GM19372 (cell line): ENCODE data around the gene MSX1.

Experiments used
- ATAC-seq: cut with Tn5 transposase; IDR thresholded peaks from one replicate; pipeline ENCODE4 v1.9.1; 2021; ENCODE audit warnings: mild to moderate bottlenecking, low read depth, moderate library complexity; ENCODE audit not compliant: unreplicated experiment

Gene MSX1

DNA sequence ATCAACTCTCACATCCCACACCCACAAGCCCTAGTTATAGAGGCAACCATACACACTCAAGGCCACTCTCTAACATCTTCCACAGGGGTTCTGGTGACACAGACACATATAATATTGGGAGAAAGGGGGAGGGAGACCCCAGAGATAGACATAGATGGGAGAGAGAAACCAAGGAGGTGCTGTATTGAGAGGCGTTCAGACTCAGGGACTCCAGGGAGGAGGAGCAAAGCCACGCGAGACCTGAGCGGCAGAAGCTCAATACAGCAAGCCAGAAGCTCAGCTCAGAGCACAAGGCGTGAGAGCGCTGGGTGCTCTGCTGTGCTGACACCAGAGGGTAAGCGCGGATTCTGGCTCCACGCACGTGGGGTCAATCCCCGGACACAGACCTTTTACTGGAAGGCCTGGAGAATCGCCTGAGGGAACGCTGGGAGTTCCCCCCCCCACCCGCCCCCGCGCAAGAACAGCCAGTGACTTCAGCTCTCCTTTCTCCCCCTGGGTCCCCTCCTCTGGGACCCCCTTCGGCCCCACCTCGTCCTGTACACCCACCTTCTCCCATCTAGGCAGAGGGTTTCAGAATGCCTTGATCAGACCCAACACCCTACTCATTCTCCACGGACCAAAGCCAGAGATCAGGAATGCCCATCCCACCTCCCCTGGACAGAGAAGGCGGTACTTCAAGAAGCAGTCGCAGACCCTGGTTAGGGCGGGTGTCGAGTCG lies 8.7 kb downstream of the MSX1 start:
- no peak for ATAC-seq

DNA sequence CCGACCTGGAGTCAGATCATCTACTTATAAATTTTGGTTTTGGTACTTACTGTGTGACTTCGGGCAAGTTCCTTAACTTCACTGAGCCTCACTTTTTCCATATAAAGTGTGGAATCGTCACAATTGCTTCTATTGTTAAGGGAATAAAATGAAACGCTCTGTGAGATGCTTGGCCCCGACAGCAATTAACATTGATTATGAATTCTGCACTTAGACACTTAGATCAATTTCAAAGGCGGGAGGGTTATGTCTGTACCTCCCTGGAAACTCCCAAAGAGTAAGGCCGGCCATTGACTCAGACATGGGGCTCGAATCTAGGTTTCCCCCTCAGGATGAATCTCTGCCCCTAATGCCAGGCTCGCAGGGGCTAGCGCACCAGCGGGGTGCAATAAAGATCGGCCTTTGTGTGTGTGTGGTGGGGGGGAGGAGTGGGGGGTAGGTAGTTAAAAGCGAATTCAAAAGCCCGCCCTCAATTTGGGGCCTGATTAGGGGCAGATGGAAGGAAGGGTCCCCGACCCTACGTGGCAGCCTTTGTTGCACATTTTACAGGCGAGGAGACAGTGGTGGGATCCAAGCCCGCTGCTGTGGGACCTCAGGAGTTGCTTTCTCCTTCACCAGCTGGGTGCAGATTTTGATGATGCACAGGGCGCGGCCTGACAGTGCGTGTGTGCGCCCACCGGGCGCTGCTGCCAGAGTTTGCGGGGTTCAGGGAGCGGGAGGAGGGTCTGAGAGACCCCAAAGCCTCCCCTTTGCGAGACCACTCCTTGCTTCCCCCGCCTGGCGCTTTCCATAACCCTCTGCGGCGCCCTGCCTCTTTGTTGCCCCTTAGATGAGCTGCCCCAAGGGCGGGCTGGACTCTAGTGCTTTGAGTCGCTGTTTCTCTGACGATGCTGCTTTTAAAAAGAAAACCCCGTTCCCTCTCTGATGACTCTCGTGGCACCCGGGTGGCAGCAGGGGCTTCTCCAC lies 9.6 kb downstream of the MSX1 start:
- no peak for ATAC-seq

DNA sequence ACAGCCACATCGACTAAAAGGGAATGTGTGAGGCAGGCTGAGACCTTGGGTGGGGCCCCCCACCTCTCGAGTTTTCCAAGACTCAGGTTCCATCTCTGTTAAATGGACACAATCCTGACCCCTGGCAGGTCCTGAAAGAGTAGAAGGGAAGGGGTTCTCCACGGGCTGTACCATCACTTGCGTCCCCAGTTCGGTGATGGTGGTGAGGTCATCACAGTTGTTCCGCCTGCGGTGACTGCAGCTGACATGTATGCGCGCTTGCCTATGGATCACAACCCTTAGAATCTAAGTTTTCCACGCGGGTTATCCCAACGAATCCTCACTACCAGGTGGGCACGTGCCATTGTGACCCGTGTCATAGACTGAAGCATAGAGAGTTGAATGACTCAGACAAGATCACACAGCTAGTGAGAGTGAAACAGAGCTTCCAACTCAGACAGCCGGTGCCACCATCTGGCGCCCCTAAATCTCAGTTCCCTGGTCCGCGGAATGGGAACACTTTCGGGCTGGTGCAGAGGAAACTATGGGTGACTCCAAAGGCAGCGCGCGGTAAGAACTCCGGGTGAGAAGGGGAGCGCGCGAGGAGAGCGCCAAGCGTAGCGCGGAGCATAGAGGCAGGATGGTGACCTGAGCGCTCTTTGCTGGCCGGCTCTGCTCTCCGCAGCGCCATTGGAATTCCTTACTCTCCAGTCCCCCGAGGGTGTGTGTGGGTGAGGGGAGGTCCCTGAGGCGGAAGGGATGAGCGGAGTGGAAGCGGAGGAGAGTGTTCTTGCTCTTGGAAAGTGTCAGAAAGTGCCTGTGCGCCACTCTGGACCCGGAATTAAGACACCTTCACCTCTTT lies 10.5 kb downstream of the MSX1 start:
- no peak for ATAC-seq

DNA sequence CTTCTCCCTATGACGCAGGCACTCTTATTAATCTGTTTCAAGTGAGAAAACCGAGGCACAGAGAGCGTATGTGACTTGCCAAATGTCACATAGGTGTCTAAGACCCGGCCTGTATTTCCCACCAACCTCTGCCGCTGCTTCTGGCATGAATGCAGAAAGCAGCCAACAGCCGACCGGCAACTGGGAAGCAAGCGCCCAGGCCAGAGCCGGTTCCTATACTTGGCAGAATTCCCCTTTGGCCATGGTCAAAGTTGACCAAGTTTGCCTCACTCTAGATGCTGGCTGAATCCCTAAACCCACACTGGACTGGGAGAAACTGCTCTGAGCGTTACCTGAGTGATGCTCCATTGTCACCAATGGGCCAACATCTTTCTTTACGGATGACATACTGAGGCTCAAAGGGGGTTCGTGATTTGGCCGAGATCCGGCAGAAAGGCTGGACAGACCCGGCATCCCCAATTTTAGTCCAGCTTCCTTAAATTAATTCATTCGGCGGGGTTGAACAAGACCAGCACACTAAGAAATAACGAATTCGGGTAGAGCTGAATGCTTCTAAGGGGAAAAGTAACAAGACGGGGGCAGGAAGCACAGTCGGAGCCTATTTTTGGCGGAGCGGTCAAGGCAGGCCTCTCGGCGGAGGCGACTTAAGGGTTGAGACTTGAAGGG lies 11.2 kb downstream of the MSX1 start:
- no peak for ATAC-seq

DNA sequence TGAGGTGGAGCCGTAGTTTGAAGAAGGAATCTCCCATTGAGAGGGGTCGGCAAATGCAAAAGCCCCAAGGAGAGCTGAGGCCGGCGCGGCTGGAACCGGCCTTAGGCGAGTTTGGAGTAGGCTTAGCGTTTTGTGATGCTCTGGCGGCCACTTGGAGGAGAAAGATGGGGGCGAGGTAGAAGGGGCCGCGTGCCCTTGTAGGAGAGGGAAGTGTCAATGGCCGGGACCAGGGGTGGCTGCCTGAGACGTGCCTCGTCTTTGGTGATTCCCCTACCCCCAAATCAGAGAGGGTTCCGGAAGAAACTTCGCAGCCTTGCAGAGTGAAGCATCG lies 11.7 kb downstream of the MSX1 start:
- ATAC-seq = no peak

DNA sequence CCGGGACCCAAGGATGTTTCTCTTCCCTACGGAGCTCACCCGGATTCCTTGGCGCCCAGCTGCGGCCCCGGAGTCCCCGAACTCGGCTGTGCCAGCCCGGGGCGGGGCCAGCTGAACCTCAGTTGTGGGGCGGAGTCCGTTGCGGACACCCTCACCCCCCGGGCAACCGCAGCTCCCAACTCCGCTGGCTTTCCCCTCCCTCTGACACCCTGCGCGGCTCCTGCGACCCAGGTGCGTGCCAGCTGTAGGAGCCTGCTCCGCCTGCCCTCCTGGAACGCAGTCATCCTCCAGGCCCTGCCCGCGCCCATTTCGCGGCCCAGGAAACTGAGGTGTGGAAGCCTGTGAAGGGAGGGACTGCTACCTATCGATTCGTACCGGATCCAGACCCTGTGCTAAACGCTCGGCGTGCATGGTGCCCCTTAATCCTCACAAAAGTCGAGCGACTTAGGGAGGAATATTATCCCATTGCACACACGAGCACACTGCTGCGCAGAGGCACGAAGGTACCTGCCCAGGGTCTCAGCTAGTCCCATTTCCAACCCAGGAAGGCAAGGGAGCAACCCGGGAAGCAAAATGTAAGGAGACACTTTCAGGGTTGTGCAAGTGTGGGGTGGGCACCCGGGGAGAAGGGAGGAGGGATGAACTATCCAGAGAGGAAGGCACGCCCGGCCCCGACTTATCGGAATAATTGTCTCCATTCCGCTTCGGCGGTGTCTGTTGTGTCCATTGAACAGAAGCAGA lies 12.3 kb downstream of the MSX1 start:
- no peak for ATAC-seq

DNA sequence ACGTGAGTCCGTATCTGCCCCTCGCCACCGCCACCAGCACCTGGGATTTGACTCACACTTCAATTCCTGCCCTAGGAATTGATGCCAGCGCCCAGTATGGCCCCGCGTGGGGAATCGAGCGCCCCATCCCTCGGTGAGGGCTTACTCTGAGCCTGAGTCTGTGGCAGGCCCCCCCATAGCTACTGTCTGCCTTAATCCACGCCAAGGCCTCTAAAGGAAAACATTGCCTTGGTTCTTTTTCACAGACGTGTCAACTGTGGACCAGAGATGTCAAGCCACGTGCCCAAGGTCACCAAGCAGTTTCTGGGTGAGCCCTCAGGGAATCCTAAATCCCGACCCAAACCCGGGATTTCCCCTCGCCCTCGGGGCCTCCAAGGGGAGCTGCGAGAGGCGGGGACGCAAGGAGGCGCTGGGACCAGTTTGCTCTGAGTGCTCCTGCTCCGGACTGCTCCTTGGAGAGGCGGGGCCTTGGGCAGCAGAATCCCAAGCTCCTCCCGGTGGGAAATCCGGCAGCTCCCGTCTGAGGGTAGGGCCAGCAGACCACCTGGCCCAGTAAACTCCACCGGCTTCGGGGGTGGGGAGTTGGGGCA lies 12.9 kb downstream of the MSX1 start:
- no peak for ATAC-seq

DNA sequence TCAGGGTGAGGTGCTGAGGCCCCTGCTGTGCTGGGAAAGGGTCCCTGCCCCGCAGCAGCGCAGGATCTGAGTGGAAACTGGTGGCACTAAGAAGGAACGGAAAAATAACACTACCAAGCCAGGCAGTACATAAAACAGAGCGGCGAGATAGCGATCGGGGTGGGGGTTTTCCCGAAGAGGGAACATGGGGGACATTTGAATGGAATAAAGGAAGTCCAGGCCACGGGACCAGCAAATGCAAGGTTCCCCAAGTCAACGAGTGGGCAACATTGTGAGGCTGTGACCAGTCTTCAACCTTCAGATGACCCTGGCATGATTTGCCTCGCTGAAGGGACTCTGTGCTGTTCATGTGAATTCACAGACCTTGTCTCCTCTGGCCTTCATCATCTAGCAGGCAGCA lies 13.7 kb downstream of the MSX1 start:
- ATAC-seq = no peak

DNA sequence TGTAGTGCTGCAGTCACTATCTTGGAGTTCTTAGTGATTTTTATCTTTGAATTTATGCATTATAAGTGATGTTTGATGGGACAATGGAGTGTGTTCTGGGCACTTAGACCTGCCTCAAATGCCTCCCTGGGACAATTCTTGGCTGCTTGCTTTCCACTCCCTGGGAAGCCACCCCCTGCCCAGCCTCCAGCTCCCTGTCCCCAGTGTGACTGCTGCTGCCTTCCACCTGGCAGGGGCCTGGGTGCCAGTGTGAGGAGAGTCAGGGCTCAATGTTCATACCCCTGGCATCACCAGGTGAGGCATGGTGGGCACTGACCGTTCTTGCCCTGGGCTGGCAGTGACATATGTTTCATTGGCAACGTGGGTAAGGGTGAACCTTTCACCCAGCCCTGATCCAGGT lies 14.8 kb downstream of the MSX1 start:
- ATAC-seq = no peak

DNA sequence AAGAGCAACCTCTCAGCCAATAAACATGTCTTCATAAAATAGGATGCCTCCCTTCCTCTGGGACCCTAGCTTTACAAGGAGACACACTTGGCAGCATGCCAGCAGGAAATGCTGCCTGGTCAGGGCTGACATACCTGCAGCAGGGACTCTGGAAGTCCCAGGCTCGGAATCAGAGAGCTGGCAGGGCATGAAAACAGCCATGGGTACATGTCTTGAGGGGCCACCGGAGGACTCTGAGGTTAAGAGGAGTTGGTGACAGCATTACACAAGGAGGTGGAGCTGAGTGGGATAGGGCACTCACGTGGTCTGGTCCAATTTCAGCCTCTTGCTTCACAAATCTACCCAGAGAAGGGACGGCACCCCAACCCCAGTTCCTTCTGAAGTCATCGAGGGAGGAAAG lies 15.7 kb downstream of the MSX1 start:
- no peak for ATAC-seq

DNA sequence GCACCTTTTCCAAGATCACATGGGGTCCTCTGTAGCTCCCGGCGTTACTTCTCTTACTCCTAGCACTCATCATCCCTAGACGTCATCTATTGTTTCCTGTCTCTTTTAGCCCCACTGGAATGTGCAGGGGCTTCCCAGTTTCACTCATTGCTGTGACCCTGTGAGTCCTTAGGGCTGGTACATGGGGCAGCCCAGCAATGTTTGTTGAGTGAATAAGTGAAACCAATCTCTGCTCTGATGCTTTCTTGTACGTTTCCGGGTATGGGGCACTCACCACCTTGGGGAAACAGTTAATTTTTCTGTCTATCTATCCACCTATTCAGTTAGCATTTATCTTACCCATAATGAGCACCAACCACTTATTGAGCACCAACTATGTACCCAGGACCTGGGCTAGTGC lies 16.1 kb downstream of the MSX1 start:
- ATAC-seq = no peak

DNA sequence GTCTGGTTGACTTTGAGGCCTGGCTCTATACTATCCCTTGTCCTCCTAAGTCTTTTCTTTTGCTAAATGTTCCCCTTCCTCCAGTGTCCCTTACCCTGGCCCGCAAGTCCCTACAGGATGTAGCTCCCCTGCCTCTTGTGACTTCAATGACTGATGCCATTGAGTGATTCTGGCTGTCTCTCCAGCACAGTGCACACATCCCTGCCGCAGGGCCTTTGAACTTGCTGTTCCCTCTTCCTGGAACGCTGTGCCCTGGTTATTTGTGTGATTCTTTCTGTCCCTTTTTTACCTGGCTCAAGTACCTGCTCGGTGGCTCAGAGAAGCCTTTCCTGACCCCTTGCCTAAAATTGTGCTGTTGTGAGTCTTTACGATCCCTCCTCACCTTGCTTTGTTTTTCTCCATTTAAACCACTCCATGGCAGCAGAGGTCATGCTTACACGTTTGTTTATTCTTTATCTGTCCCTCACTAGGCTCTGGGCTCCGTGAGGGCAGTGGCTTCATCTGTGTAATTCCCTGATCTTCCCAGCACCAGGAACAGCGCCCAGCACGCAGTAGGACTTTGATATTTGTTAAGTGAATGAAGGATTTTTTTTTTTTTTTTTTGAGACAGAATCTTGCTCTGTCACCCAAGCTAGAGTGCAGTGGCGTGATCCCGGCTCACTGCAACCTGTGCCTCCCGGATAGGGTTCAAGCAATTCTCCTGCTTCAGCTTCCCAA lies 17.6 kb downstream of the MSX1 start:
- ATAC-seq = no peak

DNA sequence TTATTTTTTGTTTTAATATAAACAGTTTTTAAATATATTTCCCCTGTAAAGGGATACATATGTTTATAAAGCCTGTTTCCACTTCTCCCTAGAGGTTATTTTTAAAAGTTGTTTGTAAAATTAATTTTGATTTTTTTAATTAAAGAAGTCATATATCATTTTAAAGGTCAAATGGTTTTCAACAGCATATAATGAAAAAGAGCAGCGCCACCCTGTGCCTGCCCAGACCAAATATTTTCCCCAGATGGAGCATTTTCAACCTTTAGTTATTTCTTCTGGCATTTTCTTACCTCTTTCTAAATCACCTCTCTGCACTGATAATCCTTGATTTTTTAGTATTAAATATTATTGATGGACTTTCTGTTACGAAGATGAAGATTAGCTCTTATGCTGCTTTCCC lies 21.0 kb downstream of the MSX1 start:
- ATAC-seq = no peak

DNA sequence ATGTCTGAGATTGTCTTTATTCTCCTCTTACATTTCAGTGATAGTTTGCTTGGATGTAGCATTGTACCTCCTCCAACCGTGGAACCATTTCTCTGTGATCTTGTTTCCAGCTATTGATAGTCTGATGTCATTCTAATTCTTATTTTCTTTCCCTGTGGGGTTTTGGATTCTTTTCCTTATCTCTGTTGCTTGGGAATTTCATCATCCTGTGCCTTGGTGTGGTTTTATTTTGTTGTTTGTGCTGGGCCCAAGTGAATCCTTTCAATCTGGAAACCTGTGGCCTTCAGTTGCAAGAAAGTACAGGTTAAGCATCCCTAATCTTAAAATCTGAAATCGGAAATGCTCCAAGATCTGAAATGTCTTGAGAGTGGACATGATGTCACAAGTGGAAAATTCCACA lies 22.0 kb downstream of the MSX1 start:
- no peak for ATAC-seq

DNA sequence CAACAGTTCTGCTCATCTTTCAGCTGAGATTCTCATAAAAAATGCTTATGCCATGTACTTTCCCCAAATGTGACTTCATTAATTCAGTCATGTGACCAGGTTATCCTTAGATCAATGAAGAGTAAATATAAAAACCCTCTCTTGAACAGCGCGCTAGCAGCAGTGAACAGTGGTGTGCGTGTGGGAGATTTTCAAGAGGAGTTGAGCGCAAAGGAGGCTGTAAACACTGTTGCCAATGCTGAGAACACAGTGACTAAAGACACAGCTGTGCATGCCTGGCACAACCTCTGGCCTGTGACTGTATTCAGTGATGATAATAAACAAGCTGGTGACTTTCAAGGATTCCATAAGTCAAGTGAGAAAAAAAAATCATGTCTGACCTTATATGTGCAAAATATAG lies 25.1 kb downstream of the MSX1 start:
- no peak for ATAC-seq

DNA sequence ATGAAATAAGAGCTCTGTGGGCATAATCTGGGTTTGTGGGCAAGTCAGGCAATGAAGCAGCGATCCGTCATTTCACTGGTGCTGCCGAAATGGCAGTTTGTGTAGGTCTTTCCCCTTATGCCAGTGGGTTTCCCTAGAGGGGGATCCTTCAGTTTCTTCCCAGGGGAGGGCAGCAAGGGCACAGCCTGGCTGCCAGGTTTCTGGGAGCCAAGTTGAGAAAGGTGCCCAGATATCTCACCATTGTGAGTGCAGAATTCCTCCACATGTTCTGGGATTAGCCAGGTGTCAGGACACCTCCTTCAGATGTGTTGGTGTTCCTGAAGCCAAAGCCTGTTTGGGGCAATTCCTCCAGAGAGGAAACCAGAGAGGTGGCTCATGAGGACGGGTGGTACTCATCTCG lies 28.0 kb downstream of the MSX1 start:
- no peak for ATAC-seq

DNA sequence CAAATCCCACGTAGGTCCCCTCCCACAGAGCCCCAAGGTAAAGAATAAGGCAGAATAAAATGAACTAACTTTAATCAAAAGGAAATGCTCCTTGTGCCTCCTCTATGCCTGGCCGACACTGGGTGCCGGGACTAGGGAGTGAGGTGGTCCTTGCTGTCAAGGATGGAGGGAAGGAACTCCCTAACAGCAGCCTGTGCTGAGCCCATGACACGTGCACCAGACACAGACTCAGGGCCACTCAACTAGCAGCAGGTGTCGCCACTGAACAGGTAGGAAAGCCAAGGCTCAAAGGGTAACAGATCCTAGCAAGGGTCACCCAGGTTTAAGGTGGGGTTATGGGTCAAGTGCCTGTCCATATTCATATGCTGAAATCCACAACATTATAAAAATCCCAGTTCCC lies 29.2 kb downstream of the MSX1 start:
- no peak for ATAC-seq

DNA sequence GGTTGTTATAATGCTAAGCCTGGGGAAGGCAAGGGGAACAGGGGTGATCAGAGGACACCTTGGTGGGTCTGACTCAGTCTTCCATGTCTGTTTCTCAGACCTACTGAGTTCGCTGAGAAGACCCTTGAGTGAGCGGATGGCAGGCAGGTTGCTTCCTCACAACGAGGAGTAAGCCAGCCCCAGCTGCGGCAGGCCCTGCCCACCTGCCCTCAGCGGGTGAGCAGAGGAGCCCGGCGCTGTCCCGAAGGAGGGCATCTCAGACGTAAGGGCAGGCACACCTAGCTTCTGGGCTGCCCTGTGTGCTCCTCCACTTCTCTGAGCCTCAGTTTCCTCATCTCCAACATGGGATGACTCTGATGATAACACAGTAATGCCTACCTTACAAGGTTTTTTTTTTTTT lies 30.3 kb downstream of the MSX1 start:
- ATAC-seq = no peak
